Activated CD4-positive, alpha-beta T cell treated with anti-CD3 and anti-CD28 coated beads, Interleukin-2, amount 50 U/mL, for 24 hours (primary cell): ENCODE measurements around the gene ANKFN1.
"Not testable (repeated sequence)": the region's sequence is repeated elsewhere in the genome, so short reads cannot be mapped to it uniquely, and the experiment has no call there.

Source experiments
- DNase-seq, 2 donors: peaks; one replicate each; pipeline ENCODE4 v3.0.0-alpha.2; 2020; ENCODE audit warnings: low read depth in 1 of 2, low spot score in 1 of 2

ANKFN1 gene

DNA sequence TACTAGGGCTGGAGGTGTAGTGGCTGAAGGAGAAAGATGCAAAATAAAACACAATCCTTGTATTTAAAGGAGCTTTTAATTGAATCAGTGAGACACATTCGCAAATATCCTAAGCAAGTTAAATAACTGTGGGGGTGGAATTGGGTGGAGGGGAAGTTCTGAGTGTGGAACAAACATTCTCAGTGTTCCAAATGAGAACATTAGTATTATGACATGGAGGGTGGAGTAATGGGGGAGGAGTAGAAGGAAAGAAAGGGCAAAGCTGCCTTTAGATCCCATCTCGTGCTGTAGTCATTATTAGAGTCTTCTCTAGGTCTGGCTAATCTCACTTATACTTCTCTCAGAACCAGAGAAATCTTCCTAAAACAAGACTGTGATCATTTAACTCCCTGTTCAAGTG is 169.7 kb downstream of the ANKFN1 start:
- no peak for DNase-seq

DNA sequence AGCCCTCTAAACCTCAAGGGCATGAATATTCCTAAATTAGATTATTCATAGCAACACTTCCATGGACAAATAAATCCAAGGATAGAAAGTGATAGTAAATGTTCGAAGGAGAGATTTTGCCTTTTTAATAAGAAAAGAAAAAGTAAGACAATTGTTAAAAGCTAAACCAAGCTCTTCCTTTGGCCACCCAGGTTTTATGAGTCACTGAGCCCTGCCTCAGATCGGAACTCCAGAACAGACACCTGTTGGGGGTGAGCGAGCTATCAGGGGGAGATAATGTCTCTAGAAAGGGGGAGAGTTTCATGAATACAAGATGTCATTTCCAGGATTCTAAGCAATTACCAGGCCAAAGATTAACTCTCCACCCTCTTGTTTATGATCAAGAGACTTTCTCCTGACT is 171.4 kb downstream of the ANKFN1 start:
- no peak for DNase-seq

DNA sequence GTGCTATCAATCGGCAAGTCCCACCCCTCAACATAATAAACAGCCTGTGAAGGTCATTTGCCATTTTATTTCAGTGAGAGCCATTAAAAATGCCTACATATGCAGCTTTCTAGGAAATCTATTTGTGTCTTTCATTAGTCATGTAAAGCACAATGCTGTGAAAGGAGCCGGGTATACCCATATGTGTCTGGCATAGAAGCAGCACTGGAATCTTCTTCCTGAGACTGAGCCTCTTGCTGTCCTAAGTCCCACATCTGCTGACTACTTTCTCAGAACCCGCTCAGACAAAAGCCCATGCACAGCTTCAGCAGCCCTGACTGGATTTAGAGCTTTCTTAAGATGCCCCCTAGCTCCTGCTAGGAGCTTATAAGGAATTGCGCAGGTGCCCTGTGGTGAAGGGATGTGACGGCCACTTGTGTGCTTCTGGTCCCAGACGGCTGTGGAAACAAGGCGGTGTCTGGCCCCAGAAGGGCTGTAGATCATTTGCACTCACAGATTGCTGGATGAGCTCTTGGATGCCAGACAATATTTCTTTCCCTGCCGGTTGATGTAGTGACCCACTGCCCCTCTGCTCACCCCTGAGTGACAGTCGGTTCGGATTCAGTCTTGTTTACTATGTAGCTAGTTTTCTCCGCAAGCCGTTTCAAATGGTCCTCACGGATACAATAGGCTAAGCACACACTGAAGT is 172.2 kb downstream of the ANKFN1 start:
- DNase-seq: no peak

DNA sequence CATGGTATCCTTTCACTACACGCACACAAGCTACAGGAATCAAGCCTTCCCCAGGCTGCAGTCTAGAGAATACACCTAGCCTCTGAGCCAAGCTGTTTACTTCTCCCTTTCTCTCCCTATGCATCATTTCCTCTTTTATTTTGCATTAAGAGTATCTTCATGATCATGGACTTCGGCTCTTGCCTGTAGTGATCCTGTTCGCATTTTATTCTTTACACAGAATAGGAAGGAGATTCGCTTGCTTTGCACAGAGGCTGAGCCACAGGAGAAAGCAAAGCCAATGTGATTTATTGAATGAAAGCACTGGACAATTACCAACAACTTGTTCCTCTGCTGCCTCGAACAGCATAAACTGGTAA is 172.7 kb downstream of the ANKFN1 start:
- no peak for DNase-seq

DNA sequence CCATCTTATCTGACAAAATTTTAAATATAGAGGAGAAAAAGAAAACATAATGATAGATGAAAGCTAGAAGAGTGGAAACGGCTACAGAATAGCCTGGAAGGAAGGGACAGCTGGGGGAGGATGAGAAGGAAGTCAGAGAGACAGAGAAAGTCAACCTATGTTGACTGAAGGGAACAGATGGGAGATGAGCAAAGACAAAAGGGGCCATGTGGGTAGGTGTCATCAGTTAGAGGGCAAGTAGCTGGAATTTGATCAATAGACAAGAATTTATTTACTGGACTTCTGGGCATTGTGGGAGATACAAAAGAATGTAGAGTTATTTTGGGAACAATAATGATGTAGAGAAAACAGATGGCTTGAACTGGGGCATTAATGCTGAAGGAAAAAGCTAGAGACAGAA is 194.4 kb downstream of the ANKFN1 start:
- no peak for DNase-seq

DNA sequence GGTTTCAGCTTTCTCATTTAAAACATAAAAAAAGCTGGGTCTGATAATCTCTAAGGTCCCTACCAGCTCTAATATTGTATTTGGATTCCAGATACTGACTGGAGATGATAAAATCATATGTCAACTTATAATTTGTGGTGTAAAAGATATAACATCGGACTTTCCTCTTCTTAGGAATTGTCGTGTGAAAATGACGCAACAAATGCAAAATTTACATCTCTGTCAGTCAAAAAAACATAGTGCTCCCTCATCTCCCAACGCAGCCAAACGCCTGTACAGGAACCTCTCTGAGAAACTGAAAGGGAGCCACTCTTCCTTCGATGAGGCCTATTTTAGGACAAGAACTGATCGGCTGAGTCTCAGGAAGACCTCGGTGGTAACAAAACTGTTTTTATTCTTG is 197.3 kb downstream of the ANKFN1 start:
- no peak for DNase-seq

DNA sequence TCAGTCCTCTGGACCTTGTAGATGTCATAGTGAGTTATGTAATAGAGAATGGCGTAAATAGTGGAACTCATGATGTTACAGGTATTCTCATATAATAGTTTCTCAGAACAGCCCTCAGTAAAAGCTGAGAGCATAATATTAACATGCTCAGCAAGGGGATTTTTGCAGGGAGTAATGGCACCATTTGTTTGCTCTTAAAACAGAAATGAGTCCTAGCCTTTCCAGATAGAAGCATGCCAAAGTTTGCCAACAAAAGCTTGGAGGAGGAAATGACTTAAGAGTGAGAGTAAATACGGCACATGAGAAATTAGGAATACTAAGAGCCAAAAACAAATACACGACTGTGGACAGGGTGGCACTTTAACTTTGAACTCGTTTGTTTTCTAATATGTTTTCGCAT is 198.4 kb downstream of the ANKFN1 start:
- no peak for DNase-seq

DNA sequence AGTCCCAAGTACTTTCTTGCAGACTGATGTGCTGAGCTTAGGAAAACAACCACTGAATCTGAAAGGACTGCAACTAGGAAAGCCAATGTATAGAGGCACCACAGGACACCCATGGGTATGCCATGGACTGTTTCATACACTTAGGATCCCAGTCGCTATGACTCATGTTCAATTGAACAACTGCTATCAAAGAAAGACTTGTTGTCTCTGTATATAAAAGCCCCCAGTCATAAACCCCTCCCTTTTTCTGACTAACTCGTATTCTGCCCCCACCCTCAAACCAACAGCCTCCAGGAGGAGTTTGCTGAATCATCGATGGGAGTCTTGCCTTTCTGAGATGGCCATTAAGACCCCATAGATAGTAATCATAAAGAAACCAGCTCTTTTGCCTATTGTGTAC is 205.4 kb downstream of the ANKFN1 start:
- DNase-seq: no peak

DNA sequence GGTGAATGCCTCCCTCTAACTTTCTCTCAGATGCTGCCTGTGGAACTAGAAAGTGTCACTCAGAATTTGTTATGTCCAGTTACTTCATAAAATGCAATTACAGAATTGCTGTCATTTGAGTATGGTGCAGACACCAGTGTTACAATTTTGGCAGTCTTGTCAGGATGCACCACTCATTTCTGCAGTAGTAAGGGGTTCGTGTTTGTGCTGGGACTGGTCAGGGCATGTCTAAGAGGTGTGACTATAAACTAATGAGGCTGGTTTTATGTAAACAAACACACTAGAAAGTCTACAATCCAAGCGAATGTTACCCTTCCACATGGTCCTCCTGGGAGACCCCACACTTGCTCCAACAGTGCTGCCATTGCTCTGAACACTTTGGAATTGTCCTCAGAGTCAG is 206.2 kb downstream of the ANKFN1 start:
- no peak for DNase-seq

DNA sequence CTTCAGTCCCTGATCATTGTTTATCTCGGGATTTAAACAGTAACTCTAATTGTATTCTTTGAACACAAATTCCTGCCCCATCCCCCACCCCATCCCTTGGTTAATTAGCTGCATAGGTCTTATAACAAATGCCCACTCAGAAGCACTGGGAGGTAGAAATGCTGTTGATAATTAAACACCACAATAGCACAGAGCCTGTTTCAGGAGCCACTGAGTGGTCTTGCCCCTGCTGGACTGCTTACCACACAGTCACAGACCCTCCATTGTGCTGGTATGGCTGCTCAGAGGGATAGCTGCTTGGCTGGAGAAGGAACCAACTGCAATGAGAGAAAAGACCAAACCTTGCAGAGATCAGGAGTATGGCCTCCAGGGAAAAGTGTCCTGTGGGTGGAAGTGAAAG is 214.1 kb downstream of the ANKFN1 start:
- no peak for DNase-seq

DNA sequence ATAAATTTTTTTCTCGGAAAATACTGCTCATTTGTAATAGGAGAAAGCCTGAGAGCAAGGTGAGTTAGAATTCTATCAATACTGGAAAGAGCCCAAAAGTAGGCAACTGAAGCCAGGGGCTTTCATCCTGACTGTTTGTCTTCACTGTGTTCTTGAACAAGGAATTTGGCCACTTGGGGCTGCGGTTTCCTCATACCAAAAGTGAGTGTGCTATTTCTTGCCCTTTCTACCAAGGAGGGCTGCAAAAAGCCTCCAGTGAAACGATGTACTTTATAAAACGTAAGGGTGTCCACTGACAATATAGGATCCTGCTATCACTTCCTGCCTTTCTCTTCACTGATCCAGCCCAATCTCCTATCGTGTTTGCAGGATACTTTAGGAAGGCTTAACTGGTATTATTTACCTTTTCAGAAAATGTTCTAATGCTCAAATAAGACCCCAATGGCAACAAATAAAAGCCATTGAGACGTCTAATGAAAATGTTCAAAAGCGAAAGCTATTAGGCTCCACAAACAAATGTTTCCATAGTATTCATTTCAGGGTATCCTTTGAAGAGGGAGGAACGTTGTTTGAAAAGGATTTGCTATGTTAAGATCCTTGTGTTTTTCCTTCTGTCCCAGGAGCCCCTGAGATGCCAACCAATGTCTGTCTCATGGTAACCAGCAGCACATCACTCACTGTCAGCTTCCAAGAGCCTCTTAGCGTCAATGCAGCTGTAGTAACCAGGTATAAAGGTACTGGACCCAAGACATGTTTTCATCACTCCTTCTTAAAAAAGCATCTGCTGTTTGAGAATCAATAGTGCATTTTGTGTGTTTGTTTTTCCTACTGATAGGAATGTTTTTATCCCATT is 220.9 kb downstream of the ANKFN1 start:
- no peak for DNase-seq

DNA sequence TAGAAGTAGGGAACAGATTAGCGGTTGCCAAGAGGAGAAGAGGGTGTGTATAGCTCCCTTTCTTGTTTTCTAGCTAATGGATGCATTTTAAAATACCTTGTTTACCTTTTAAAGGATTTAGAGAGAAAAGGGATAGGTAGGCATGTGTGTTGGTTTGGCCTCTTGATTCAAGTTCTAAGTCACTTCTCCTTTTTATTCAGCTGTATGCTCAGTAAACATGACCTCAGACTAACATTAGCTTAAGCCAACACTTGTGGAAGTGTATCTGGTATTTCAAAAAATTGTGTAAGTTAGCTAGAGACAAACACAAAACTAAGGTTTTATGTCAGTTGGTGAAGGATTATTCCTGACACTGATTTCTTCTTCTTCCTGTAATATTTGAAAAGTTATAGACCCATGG is 236.1 kb downstream of the ANKFN1 start:
- no peak for DNase-seq

DNA sequence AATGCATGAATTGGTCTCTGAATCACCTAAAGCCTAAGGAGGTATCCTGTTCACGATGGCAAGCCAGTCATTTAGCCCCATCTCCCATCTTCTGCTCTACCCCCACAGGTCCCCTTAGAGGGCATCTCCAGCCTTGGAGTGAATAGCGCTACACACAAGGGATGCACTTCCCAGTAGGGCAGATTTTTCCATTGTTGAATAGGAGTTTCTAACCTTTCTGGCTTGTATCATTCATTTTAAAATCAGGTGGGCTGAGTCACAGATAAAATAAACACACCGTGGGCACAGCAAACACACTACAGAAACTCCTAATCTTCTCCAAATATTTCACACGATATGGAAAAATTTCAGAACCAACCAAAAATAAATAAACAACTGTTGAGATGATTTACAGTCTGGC is 239.0 kb downstream of the ANKFN1 start:
- DNase-seq: no peak

DNA sequence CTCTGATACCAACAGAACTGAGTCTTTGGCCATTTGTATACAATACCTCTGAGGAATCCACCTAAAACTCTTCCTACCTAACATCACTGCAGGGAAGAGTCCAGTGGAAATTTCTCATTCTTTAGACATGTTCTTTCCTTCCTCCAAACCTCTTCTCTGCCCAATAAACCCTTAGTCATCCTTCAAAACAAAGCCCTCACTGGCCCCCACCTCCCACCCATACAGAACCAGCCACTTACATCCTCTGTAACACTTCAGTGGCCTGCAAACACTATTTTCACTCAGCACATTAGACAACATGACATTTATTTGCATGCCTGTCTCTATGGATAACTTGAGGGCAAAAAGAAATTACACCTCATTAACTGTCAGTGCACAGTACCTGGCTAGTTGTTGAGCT is 239.9 kb downstream of the ANKFN1 start:
- no peak for DNase-seq

DNA sequence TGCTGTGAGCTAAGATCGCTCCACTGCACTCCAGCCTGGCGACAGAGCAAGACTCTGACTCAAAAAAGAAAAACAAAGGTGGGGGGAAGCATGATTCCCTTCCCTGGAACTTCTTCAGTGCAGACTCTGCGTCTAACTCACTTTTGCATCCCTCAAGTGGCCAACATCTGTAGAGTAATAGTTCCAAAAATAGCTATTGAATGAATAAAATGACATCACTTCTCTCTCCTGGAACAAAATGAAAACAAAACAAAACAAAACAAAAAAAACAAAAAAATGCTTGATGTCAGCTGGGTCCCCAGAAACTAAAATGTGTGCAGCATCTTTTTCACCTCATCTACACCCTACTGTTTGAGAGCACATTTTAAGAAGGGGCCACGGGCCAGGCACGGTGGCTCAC is 242.5 kb downstream of the ANKFN1 start:
- DNase-seq: no peak

DNA sequence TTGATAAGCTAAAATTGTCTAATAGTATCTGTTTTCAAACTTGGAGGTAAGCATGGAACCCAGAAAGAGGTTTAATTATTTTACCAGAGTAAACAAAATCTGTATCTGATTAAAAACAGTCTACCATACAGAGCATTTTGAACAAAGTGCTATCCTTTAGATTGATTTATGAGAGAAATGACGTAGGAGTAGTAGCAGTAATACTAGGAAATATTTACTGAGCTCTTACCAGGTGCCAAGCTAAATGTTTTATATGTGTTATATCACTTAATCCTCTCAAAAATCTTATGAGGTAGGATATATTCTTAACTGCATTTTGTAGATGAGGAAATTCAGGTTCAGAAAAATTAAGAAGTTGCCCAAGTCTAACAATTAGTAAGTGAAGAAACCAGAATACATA is 253.8 kb downstream of the ANKFN1 start:
- no peak for DNase-seq

DNA sequence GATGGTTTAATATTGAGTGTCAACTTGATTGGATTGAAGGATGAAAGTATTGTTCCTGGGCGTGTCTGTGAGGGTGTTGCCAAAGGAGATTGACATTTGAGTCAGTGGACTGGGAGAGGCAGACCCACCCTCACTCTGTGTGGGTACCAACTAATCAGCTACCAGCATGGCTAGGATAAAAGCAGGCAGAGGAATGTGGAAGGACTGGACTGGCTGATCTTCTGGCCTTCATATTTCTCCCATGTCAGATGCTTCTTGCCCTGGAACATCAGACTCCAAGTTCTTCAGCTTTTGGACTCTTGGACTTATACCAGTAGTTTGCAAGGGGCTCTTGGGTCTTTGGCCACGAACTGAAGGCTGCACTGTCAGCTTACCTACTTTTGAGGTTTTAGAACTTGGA is 259.1 kb downstream of the ANKFN1 start:
- DNase-seq: not testable (repeated sequence)

DNA sequence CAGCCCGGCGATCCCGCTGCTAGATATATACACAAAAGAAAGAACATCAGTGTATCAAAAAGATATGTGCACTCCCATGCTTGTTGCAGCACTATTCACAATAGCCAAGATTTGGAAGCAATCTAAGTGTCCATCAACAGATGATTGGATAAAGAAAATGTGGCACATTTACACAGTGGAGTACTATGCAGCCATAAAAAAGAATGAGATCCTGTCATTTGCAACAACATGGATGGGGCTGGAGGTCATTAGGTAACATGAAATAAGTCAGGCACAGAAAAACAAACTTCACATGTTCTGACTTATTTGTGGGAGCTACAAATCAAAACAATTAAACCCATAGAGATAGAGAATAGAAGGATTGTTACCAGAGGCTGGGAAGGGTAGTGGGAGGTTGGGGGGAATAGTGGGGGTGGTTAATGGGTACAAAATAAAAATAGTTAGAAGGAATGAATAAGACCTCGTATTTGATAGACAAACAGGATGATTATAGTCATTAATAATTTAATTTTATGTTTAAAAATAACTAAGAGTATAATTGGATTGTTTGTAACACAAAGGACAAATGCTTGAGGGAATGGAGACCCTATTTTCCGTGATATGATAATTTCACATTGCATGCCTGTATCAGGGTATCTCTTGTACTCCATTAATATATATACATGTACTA is 263.5 kb downstream of the ANKFN1 start:
- no peak for DNase-seq

DNA sequence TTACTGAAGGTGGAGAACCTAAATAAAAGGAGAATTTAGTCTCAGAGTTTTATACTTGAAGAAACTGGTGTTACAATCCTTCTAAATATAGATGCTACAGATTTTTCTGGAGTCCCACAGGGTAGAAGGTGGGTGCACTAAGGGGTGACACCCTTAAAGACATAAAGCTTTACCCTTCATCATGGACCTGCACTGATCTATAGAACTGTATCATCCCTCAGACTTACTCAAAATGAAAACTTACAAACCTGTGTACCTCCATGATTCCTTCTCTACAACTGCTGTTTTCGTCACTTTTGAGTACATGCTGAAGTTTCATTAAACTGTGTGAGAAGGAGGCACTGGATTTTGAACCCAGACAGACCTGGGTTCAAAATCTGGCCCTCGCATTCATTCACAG is 270.7 kb downstream of the ANKFN1 start:
- DNase-seq: no peak

DNA sequence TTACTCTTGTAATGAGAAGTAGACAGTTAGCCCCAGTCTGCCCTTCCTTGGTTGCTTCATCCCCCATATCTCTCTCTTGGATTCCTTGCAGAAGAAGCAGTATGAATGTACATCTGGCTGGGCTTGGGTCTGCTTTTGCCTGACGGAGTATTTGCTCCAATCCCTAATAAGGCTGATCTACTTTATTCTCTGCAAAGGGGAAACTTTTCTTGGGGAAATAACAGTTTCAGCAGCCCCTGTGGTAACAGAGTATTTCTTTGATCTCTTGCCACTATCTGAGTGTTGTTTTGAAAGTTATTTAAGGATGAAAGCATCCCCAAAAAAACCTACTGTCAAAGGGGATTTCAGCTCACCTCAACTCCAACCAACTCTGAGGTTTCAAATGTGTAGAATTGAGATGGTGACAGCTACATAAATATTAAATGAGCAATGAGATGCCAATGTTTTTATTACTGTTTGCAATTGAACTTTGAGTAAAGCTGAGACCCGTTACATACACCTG is 271.3 kb downstream of the ANKFN1 start:
- no peak for DNase-seq

DNA sequence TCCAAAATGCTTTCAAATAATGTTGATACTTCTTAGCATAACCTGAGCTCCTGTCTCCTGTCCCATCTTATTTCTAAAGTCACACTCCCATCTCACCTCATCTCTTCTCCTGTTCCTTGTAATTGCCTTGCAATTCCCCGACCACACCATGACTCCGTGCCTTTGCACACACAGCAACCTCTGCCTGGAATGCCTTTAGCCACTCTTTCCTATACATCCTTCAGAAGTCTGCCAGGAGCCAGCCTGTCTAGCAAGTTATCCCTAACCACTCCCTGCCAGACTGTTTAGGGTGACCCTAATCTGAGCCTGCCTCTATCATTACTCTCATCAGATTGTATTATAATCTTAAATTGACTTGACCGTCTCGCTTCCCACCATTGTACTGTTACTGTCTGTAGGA is 272.2 kb downstream of the ANKFN1 start:
- no peak for DNase-seq

DNA sequence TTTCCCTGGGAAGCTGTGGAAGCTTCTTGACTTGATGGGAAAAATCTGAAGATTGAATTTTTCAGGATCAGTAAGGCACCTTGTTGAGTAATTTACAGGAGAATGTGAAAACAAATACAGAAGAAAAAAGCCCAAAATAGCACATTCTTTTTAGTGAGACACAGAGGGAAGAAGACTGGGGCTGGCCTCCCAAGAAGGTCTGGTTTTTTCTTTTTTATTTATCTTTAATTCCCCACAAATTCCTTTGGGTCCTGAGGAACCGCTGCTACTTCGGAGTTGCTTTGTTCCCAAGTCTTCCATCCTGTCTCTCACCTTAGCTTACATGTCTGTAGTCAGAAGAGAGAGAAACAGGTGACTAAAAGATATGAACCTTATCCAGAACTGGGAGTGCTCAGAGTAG is 273.6 kb downstream of the ANKFN1 start:
- no peak for DNase-seq
